Limb (tissue), 2 donors: ENCODE measurements around the gene SLFN14.
"Not testable (repeated sequence)": the region's sequence is repeated elsewhere in the genome, so short reads cannot be mapped to it uniquely, and the experiment has no call there.

Experiments
- DNase-seq, 2 donors: peaks; one replicate each; pipeline ENCODE4 v3.0.0-alpha.2; 2016; ENCODE audit errors: extremely low spot score in 2 of 2

The SLFN14 gene

DNA sequence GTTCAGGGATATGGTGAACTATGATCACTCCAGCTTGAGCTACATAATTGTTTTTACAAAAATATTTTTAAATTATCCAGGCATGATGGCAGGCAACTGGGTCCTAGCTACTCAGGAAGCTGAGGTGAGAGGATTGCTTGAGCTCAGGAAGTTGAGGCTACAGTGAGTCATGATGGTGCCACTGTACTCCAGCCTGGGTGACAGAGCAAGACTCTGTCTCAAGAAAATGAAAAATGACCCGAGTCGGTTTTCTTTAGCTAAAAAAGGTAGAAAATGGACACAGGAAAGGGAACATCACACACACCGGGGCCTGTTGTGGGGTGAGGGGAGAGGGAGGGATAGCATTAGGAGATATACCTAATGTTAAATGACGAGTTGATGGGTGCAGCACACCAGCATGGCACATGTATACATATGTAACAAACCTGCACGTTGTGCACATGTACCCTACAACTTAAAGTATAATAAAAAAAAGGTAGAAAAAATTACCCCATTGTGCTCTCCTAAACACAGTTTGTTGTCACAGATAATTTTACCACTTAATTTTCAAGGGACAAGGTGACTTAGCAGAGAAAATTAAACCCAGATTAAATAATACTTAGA is 38.9 kb downstream of the SLFN14 start:
- not testable (repeated sequence) for DNase-seq

- no peak for DNase-seq
Measured at GRCh38 chr17:35521150-35521549, 39.5 kb downstream of the SLFN14 start.

DNA sequence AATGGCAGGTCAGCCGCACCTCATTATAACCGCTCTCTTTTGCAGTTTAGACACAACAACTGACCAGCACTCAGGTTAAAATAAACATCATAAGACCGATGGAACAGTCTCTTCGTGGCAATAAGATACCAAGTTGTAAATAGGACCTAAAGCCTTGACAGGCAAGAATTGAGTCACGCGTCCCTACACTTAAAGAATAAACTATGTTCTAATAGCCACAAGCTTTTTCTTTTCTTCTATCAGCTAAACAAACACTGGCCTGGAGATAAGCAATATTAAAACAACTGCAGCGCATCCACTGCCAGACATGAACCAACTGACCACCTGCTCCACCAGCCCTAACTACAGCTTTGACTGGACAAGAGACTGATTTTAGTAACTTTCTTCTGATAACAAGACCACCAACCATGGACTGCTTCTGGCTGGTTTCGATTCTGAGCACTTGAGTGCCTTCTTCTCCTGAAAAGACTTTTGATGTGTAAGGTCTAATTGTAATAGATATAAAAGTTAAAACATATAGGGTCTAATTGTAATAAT is 40.6 kb downstream of the SLFN14 start:
- DNase-seq: no peak

DNA sequence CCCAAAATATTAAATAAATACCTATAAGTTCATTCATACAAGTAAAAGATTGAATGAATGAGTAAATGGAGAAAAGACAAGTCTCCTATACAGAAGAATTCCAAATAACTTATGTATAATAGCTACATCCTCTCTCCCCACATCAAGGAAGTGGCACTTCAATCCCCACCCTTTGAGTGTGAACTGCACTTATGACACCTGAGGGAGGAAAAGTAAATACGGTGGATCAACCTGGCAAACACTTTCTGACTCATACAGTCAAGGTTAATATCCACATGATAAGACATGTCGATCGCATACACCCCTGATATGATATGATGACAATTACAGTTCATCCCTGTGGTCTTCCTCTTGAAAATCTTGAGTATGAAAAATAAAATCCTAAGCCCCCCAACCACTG is 41.2 kb downstream of the SLFN14 start:
- no peak for DNase-seq

- DNase-seq: not testable (repeated sequence)
Measured at GRCh38 chr17:35518431-35518830, 42.2 kb downstream of the SLFN14 start.

- no peak for DNase-seq
Measured at GRCh38 chr17:35515027-35515426, 45.6 kb downstream of the SLFN14 start.

DNA sequence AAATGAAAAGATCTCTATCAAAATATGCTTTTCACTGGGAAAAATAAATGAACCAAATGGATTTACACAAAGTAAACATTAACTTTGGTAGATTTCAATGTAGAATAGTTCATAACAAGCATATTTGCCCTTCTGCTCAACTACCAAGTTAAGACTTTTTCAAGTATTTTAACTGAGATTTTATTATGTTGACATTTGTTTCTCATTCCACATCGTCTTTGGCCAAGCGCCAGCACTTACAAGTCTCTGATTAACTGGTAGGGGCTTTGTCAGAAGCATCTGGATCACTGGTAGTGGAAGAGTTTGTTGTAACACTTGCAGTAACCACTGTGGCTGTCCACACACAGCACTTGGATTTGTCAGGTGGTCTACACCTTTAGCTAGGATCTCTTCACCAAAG is 46.1 kb downstream of the SLFN14 start:
- no peak for DNase-seq
